ENCODE measurements around the gene ACTG1. TPM values are rescaled to one million over a fixed set of nuclear protein-coding genes. Genes with fewer than 3 reads are reported as not detected.

ACTG1 gene
- total and polyA plus RNA-seq, 2 of the 13 experiments (the other 11 are each of a cell fraction or from before 2014, with no cell fraction given) = 973 to 1,138 TPM

DNA sequence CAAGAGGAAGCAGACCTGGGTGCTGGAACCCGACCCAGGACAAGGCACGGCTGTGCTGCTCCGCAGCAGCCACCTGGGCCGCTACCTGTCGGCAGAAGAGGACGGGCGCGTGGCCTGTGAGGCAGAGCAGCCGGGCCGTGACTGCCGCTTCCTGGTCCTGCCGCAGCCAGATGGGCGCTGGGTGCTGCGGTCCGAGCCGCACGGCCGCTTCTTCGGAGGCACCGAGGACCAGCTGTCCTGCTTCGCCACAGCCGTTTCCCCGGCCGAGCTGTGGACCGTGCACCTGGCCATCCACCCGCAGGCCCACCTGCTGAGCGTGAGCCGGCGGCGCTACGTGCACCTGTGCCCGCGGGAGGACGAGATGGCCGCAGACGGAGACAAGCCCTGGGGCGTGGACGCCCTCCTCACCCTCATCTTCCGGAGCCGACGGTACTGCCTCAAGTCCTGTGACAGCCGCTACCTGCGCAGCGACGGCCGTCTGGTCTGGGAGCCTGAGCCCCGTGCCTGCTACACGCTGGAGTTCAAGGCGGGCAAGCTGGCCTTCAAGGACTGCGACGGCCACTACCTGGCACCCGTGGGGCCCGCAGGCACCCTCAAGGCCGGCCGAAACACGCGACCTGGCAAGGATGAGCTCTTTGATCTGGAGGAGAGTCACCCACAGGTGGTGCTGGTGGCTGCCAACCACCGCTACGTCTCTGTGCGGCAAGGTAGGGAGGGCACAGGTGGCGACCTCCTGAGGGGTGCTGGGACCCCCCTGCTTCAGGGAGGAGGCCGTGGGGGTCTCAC, 16.2 kb upstream of the ACTG1 start (continued):
- TF ChIP-seq ZNF318 (CRISPR knock-in tag; IDR thresholded peaks at IDR 0.05) (no peak), PCBP2 (optimal IDR thresholded peaks at IDR 0.05; ENCODE audit: low read depth, low read length, poor library complexity, severe bottlenecking) (no peak), DR1 (CRISPR knock-in tag; IDR thresholded peaks at IDR 0.05) (0 out of 2 replicates have a peak, but pooled peaks have one; percentile 28), MEIS1 (CRISPR knock-in tag; IDR thresholded peaks at IDR 0.05; ENCODE audit: borderline replicate concordance) (no peak), EZH2 (conservative IDR thresholded peaks at IDR 0.05; ENCODE audit: low read depth, low read length) (peak; percentile 98), UBTF (CRISPR knock-in tag; IDR thresholded peaks at IDR 0.05) (peak; percentile 76), AGO1 (IDR thresholded peaks at IDR 0.05; ENCODE audit: low read depth, low read length, poor library complexity, severe bottlenecking) (peak; percentile 71), GABPB1 (CRISPR knock-in tag; IDR thresholded peaks at IDR 0.05) (0 out of 2 replicates have a peak, but pooled peaks have one; percentile 39), KDM5B (CRISPR knock-in tag; IDR thresholded peaks at IDR 0.05; ENCODE audit: borderline replicate concordance) (peak; percentile 64; the same call in 1 of the 2 replicates)
- TF ChIP-seq, protein P1, sequence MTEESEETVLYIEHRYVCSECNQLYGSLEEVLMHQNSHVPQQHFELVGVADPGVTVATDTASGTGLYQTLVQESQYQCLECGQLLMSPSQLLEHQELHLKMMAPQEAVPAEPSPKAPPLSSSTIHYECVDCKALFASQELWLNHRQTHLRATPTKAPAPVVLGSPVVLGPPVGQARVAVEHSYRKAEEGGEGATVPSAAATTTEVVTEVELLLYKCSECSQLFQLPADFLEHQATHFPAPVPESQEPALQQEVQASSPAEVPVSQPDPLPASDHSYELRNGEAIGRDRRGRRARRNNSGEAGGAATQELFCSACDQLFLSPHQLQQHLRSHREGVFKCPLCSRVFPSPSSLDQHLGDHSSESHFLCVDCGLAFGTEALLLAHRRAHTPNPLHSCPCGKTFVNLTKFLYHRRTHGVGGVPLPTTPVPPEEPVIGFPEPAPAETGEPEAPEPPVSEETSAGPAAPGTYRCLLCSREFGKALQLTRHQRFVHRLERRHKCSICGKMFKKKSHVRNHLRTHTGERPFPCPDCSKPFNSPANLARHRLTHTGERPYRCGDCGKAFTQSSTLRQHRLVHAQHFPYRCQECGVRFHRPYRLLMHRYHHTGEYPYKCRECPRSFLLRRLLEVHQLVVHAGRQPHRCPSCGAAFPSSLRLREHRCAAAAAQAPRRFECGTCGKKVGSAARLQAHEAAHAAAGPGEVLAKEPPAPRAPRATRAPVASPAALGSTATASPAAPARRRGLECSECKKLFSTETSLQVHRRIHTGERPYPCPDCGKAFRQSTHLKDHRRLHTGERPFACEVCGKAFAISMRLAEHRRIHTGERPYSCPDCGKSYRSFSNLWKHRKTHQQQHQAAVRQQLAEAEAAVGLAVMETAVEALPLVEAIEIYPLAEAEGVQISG (CRISPR knock-in tag; IDR thresholded peaks at IDR 0.05) = 0 out of 2 replicates have a peak, but pooled peaks have one; percentile 23
- TF ChIP-seq, protein P2, sequence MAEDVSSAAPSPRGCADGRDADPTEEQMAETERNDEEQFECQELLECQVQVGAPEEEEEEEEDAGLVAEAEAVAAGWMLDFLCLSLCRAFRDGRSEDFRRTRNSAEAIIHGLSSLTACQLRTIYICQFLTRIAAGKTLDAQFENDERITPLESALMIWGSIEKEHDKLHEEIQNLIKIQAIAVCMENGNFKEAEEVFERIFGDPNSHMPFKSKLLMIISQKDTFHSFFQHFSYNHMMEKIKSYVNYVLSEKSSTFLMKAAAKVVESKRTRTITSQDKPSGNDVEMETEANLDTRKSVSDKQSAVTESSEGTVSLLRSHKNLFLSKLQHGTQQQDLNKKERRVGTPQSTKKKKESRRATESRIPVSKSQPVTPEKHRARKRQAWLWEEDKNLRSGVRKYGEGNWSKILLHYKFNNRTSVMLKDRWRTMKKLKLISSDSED (CRISPR knock-in tag; IDR thresholded peaks at IDR 0.05) = no peak
- TF ChIP-seq, protein P3, sequence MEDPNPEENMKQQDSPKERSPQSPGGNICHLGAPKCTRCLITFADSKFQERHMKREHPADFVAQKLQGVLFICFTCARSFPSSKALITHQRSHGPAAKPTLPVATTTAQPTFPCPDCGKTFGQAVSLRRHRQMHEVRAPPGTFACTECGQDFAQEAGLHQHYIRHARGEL (CRISPR knock-in tag; IDR thresholded peaks at IDR 0.05) = no peak
